Endothelial cell of umbilical vein (primary cell): ENCODE data around the gene RHOF. TPM values are rescaled to one million over a fixed set of nuclear protein-coding genes. Genes with fewer than 3 reads are reported as not detected.

Experiments
- BruUV-seq: library from RNA; stranded (reverse); fragments of 400-500 nt; replicated peaks from 2 replicates; lab custom pipeline; 2021; lab: Mats Ljungman, UMichigan
- CTCF ChIA-PET: fragments of 300-600, 350-600 bp; sonication (Branson Sonifier 250); formaldehyde crosslinking; loops from one replicate; lab custom pipeline; 2021; ENCODE audit warnings: antibody characterized with exemption, inconsistent platforms; lab: Charles Lee
- POLR2A ChIA-PET: fragments of 300-600, 350-600 bp; sonication (Branson Sonifier 250); formaldehyde crosslinking; loops from one replicate; lab custom pipeline; 2021; ENCODE audit warnings: antibody characterized with exemption, inconsistent platforms; lab: Charles Lee
- DNase-seq: peaks from one replicate; pipeline ENCODE4 v3.0.0-alpha.2; 2011; ENCODE audit warnings: low read depth, low spot score
- FAIRE-seq: peaks from 2 replicates; lab custom pipeline; 2011; peaks lifted over from hg19 to GRCh38; lab: Jason Lieb, UNC
- H2AFZ ChIP-seq: 2 replicates; pipeline ENCODE4 v1.6.0; 2012; ENCODE audit warnings: low read depth, low read length, control low read depth, inconsistent platforms
- H3K27ac ChIP-seq: 2 replicates; pipeline ENCODE4 v1.5.1; 2011; ENCODE audit warnings: low read depth, mild to moderate bottlenecking, control low read depth, low read length, moderate library complexity; ENCODE audit not compliant: insufficient read depth
- H3K27me3 ChIP-seq, 2 experiments: 2 replicates each; pipeline versions ENCODE4 v1.6.0 to v1.6.1; 2011; ENCODE audit warnings: low read length in 2 of 2, mixed read lengths in 1 of 2; ENCODE audit not compliant: control insufficient read depth in 2 of 2, insufficient read depth in 2 of 2
- H3K36me3 ChIP-seq, 2 experiments: 2 replicates in 1 of 2; 3 replicates in 1 of 2; pipeline ENCODE4 v1.5.1; 2011; ENCODE audit warnings: low read length in 2 of 2, mild to moderate bottlenecking in 1 of 2, moderate library complexity in 1 of 2; ENCODE audit not compliant: control insufficient read depth in 2 of 2, insufficient read depth in 2 of 2; ENCODE audit errors: extremely low read depth in 1 of 2
- H3K4me1 ChIP-seq: 3 replicates; pipeline ENCODE4 v1.5.1; 2011; ENCODE audit warnings: mild to moderate bottlenecking, low read length; ENCODE audit not compliant: control insufficient read depth, insufficient read depth; ENCODE audit errors: extremely low read depth
- H3K4me2 ChIP-seq: 2 replicates; pipeline ENCODE4 v1.6.1; 2011; ENCODE audit warnings: low read length, control low read depth, mixed read lengths; ENCODE audit not compliant: insufficient read depth
- H3K4me3 ChIP-seq, 3 experiments: fragments of 200-600 bp in 1 of 3; sonication (generic), shearing (Covaris generic) in 1 of 3; replicated peaks in 1 of 3; 2 replicates each; pipeline ENCODE4 v1.5.1; 2011 to 2016; ENCODE audit warnings: control low read depth in 3 of 3, low read length in 3 of 3, mild to moderate bottlenecking in 2 of 3, inconsistent platforms in 1 of 3, low read depth in 1 of 3, moderate library complexity in 1 of 3; ENCODE audit not compliant: insufficient read depth in 1 of 3
- H3K79me2 ChIP-seq: 2 replicates; pipeline ENCODE4 v1.6.0; 2012; ENCODE audit warnings: low read length, inconsistent platforms; ENCODE audit not compliant: control insufficient read depth, insufficient read depth
- H3K9ac ChIP-seq: replicated peaks from 2 replicates; pipeline ENCODE3; 2011; ENCODE audit warnings: low read length, control low read depth; ENCODE audit not compliant: insufficient read depth; ENCODE audit errors: extremely low read depth
- H3K9me1 ChIP-seq: replicated peaks from 3 replicates; pipeline ENCODE4 v1.6.0; 2011; ENCODE audit warnings: mild to moderate bottlenecking, low read length; ENCODE audit not compliant: control insufficient read depth, insufficient read depth; ENCODE audit errors: extremely low read depth
- H3K9me3 ChIP-seq: replicated peaks from 2 replicates; pipeline ENCODE4 v1.5.1; 2012; ENCODE audit warnings: low read length, inconsistent platforms; ENCODE audit not compliant: control insufficient read depth, insufficient read depth
- H4K20me1 ChIP-seq: replicated peaks from 2 replicates; pipeline ENCODE3; 2011; ENCODE audit warnings: mild to moderate bottlenecking, low read length; ENCODE audit not compliant: control insufficient read depth, insufficient read depth; ENCODE audit errors: extremely low read depth
- CTCF ChIP-seq, 2 donors: IDR thresholded peaks; 1 replicate in 1 of 2; 2 replicates in 1 of 2; pipeline ENCODE4 v1.5.1; 2011; ENCODE audit warnings: low read length in 2 of 2, mild to moderate bottlenecking in 2 of 2, moderate library complexity in 2 of 2, control low read depth in 1 of 2, inconsistent platforms in 1 of 2, low read depth in 1 of 2; ENCODE audit not compliant: insufficient read depth in 1 of 2; ENCODE audit errors: extremely low read depth in 1 of 2
- EZH2 ChIP-seq: IDR thresholded peaks from 2 replicates; pipeline ENCODE4 v1.6.1; 2012; ENCODE audit warnings: borderline replicate concordance, low read depth, mild to moderate bottlenecking, moderate library complexity, low read length, inconsistent platforms; ENCODE audit not compliant: severe bottlenecking
- FOS ChIP-seq: IDR thresholded peaks from 2 replicates; pipeline ENCODE4 v1.6.1; 2011; ENCODE audit warnings: mild to moderate bottlenecking, low read length, moderate library complexity, borderline replicate concordance; ENCODE audit not compliant: insufficient read depth
- GATA2 ChIP-seq: IDR thresholded peaks from 2 replicates; pipeline ENCODE4 v1.7.0; 2011; ENCODE audit warnings: low read depth, mild to moderate bottlenecking, moderate library complexity, mixed read lengths, low read length; ENCODE audit not compliant: insufficient read length, insufficient read depth
- JUN ChIP-seq: IDR thresholded peaks from 2 replicates; pipeline ENCODE4 v1.6.1; 2011; ENCODE audit warnings: borderline replicate concordance, low read depth; ENCODE audit not compliant: insufficient read length, insufficient read depth
- MAX ChIP-seq: IDR thresholded peaks from 2 replicates; pipeline ENCODE4 v1.6.1; 2011; ENCODE audit not compliant: insufficient read depth, insufficient read length
- MYC ChIP-seq: IDR thresholded peaks from one replicate; pipeline ENCODE4 v1.6.1; 2011; ENCODE audit warnings: mild to moderate bottlenecking, low read depth, low read length
- POLR2A ChIP-seq: IDR thresholded peaks from 2 replicates; pipeline ENCODE4 v1.6.1; 2012; ENCODE audit warnings: low read depth, mild to moderate bottlenecking, control low read depth, low read length
- POLR2AphosphoS5 ChIP-seq: IDR thresholded peaks from 2 replicates; pipeline ENCODE4 v1.6.1; 2012; ENCODE audit warnings: low read depth, mild to moderate bottlenecking, control low read depth, low read length, moderate library complexity; ENCODE audit not compliant: insufficient read depth
- dilution Hi-C: fragments of 300-500 bp; cut with MboI; formaldehyde crosslinking; loops from one replicate; pipeline ENCODE4 v1.15.0; 2019; ENCODE audit warnings: low sequenced_read_pairs; ENCODE audit not compliant: extremely low pct_ligation_motif_present
- intact Hi-C: fragments of 100-400 bp; cut with micrococcal nuclease; formaldehyde crosslinking; loops from one replicate; pipeline ENCODE4 v1.10.0; 2022
- polyA plus RNA-seq, 4 experiments: library from polyadenylated mRNA; depleted of rRNA in 3 of 4; stranded (reverse) in 3 of 4; unstranded in 1 of 4; fragments of >200 nt; gene quantifications; 2 replicates each; pipeline versions ENCODE4 v1.2.1 to v1.2.3, GENCODE V29; 2011 to 2012; ENCODE audit warnings: missing spikeins in 1 of 4
- total RNA-seq: library from RNA; stranded (reverse); gene quantifications from 2 replicates; pipeline ENCODE4 v1.2.3, GENCODE V29; 2021

The RHOF gene
- total and polyA plus RNA-seq, 2 donors (not counting 3 experiments of a cell fraction or from before 2014, with no cell fraction given), result 9.3 to 22.3 TPM

- dilution Hi-C loops, result no loop called here
- H3K4me2 ChIP-seq, result no peak overlapping the region
- H3K36me3 ChIP-seq, result no peaks in the 10 kb centered on the region
- TF ChIP-seq EZH2 (no peak), FOS (no peak), GATA2 (no peak), JUN (no peak), CTCF (IDR thresholded peaks at IDR 0.05; ENCODE audit: extremely low read depth in 1 of 2, insufficient read depth in 1 of 2, low read depth in 1 of 2, low read length in 2 of 2) (no peak), MYC (no peak), MAX (no peak), POLR2A (no peak), POLR2AphosphoS5 (no peak)
- H3K9me1 ChIP-seq, result no peaks in the 10 kb centered on the region
- DNase-seq (no peak), FAIRE-seq (no peak)
- CTCF ChIA-PET, result interaction anchor here (0.8 to 1.8 kb wide), 8 partner anchors 15 to 63 kb away, joined by 3 to 13 read pairs (median 4); partner anchors contain the start of genes RHOF and TMEM120B
- no peak overlapping the region for H3K4me3 ChIP-seq
- no TSS peak for BruUV-seq
- intact Hi-C loops, result loop anchor here (1.0 to 5.0 kb wide), 2 partner anchors 37 to 43 kb away; partner anchors contain the start of genes RHOF and TMEM120B
- no peaks in the 10 kb centered on the region for H3K9me3 ChIP-seq
- H4K20me1 ChIP-seq, result no peaks in the 10 kb centered on the region
- peaks cover 12% of the 10 kb centered on the region for H3K4me1 ChIP-seq
- H3K27me3 ChIP-seq, result no peaks in the 10 kb centered on the region
- POLR2A ChIA-PET, result interaction anchor here (1.0 kb wide), 1 partner anchor 19 kb away, joined by 6 read pairs; no protein-coding TSS in a partner anchor
- no peak overlapping the region for H3K9ac ChIP-seq
- no peaks in the 10 kb centered on the region for H3K79me2 ChIP-seq
- H2AFZ ChIP-seq, result no peak overlapping the region
- H3K27ac ChIP-seq, result peak overlapping the region; percentile 86
Observed at GRCh38 chr12:121749267-121749666, 44.2 kb downstream of the RHOF start.
